Stimulated activated CD8-positive, alpha-beta memory T cell treated with anti-CD3 and anti-CD28 coated beads, Interleukin-12 subunit alpha, Interleukin-12 subunit beta, amount 100 ng/mL, for 1 hour (primary cell): ENCODE data around the gene SMYD3.
A peak's percentile ranks its signal among the peaks of the same experiment; 100 is the strongest.
"Not testable (repeated sequence)": the region's sequence is repeated elsewhere in the genome, so short reads cannot be mapped to it uniquely, and the experiment has no call there.

ENCODE experiments used
- DNase-seq: peaks from one replicate; pipeline ENCODE4 v3.0.0-alpha.2; 2020; ENCODE audit warnings: low read depth

Gene SMYD3

DNA sequence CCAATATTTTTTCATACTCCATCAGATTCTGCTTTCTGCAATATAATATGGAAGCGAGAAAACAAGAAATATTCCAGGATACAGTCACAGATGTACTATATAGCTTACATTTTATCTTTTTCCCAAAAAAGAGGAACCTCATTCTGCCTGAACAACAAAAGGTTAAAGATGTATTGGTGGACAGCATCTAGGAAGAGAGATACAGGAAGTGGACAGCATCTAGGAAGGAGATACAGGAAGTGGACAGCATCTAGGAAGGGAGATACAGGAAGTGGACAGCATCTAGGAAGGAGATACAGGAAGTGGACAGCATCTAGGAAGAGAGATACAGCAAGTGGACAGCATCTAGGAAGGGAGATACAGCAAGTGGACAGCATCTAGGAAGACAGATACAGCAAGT lies 483.0 kb downstream of the SMYD3 start:
- not testable (repeated sequence) for DNase-seq

DNA sequence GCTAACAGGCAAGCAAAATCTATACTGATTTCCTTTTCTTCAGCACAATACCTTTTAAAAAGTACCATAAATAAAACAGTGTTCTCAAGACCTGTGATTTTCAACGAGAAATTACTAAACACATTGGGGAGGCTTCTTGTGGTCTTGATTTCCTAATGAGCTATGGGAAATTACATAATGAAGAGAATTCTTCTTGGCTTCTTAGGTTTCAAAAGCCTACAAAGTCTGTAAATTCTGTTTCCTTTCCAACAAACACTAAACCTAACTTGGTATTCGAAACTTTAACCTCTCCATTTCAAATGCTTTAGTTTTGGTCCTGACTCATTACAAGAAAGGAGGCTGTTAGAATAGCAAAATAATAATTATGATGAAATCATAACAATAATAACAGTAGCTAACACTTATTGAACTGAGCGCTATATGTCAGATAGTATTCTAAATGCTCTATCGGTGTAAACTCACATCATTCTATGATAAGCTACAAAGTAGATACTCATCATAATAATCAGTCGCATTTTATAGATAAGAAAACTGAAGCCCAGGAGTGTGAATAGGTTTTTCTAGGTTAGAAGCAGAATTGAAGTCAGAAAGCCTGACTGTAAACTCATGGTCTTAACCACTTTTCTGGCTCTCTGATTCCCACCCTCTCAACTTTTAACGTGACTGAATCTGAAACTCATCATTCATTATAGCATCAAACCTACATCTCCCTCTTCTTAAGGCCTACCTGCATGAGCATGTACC lies 486.7 kb downstream of the SMYD3 start:
- no peak for DNase-seq

DNA sequence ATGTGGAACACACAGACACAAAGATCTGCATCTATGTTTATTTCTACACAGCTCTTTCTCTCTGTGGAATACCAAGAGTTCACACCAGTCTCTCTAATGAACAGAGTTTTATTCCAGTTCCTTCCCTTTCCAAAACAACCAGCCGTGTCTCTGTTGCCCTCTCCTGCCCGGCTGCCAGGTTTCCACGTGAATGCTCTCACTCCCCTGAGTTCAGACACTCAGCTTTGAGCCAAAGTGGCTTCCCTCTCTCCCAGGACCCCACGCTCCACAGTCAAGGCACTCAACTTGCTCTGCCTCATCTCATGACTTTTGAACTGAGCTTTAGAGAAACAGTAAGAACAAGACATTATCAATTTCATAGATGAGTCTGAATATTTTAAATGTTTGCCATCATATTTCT lies 488.9 kb downstream of the SMYD3 start:
- no peak for DNase-seq

DNA sequence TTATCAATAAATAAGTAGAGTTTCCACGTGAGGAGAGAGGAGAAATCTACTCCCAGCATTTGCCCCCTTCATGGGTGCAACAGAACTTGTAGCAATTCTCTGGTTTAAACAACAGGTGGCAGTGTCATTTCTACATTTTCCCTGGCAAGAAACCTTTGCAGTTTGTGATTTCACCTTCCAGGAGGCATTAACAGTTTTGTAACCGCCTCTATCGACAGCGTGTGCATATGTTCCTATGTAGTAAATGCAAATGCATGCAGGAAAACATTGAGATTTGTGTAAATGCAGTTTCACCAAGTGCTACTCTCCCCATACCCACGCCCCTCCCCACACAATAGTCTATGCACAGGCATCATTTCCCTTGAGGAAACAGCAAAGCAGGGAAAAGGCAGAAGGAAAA lies 494.7 kb downstream of the SMYD3 start:
- no peak for DNase-seq

DNA sequence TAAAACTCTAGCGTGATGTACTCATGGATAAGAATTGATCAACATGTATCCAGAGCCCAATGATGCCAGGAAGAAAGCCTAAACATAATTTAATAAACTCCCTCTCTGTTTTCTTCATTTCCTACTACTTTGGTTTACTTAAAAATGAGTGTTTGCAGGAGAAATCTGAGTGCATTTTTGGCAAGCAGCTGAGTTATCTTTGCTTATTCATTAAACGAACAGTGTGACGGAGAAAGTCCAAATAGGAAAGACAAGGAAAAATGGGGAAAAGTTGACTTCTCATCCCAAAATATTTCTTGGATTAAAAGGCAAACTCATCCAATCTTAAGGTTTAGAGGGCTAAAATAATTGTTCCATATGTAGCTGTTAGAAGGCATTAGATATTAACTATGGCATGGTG lies 496.7 kb downstream of the SMYD3 start:
- DNase-seq, result no peak

DNA sequence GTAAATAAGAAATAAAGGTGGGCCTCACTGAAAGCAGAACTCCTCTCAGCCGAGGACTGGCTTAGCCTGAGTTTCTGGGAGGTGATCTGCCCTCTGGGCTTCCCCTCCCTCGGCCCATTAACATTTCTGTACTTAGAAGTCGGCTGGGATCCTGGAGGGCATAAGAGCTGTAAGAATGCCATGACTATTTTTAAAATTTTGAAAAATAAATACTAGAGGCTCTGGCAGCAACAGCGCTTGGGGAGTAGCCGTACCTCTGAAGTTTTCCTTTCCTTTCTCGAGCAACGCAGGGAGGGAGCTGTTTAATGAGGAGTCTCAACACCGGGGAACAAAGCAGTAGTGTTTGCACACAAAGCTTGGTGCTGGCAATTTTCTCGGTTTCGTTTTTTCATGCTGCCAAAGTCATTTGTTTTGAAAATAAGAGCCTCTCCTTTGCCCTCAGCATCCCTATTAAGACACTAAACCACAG lies 498.7 kb downstream of the SMYD3 start:
- DNase-seq, result no peak

DNA sequence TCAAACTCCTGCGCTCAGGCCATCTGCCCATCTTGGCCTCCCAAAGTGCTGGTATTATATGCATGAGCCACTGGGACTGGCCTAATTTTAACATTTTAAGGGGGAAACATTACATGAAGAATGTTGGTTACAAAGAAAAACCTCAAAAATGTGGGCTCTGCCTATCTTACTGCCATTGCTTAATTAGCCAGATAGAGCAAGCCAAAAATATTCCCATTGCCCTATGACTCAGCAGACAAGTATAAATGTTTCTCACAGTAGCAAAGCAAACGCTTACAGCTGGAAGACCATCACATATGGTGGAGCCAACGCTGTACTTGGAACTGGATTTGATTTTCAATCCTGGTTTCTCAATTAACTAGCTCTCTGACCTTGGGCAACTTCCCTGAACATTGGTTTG lies 502.0 kb downstream of the SMYD3 start:
- DNase-seq, result no peak

DNA sequence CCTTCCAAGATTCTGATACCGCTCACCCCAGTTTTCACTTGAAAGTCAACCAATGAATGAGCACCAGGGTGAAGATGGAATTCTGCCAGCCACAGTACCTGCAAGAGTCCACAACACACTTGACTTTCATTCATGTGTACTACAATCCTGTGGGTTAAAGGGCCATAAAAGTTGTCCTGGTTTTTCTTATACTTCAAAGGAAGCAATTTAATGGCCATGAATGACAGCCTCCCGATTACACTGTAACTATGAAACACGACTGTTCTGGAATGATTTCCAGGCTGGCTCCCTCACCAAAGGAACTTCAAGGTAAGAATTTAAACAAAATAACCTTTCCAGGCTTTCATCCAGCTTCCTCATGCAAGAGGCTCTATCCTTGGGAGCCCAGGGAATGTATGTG lies 502.8 kb downstream of the SMYD3 start:
- no peak for DNase-seq

DNA sequence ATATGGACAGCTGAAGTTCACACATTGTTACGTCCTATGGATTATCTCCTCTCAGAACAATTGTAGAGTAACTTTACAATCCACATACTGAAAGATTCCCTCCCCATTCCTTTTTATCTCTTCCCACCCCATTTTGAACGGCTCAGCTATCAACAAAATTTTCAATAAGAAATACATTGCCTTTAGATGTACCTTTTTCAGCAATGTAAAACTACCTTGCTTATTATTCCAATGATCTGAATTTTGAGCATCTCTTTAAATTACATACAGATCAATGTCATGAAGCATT lies 503.7 kb downstream of the SMYD3 start:
- no peak for DNase-seq

DNA sequence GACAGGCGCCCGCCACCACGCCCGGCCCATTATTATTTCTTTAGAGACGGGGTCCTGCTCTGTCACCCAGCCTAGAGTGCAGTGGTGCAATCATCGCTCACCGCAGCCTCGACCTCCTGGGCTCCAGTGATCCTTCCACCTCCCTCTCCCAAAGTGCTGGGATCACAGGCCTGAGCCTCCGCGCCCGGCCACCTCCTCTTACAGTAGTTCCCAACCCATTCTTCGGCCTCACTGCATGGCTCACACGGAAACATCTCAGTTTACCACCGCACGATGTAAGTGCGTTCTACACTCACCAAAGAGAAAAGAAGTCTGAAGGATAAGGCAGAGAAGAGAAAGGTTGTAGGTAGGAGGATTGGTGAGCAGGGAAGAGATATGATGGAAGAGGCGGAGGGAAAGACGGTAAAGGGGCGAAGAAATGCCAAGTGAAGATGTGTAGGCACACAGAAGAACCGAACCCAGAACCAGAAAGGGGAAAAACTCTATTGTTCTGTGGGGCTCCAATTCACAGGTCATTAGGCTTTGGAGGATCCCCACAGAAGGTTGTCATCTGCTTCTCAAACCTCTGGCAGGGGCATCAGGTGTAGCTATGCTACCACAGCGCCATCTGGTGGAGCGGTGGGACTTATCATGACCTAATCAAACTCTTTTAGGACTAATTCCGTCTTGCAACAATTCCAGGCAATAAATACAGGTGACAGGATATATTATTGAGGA lies 504.2 kb downstream of the SMYD3 start:
- DNase-seq, result peak; percentile 77

DNA sequence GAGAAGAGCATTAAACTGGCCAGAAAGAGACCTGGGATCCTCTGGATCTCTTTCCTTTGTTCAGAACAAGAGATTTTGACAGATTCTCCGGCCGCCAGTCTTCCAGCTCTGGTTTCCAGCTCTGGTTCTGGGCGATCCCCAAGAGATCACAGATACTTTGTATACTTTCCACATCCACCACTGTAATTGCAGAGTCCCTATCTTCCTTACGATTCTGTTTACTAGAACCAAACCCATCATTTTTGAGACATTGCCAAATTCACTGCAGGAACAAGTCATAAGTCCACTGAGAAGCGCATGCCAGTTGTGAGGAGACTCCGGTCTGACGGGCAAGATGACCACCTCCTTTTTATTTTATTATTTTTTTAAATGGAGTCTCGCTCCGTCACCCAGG lies 505.2 kb downstream of the SMYD3 start:
- no peak for DNase-seq

DNA sequence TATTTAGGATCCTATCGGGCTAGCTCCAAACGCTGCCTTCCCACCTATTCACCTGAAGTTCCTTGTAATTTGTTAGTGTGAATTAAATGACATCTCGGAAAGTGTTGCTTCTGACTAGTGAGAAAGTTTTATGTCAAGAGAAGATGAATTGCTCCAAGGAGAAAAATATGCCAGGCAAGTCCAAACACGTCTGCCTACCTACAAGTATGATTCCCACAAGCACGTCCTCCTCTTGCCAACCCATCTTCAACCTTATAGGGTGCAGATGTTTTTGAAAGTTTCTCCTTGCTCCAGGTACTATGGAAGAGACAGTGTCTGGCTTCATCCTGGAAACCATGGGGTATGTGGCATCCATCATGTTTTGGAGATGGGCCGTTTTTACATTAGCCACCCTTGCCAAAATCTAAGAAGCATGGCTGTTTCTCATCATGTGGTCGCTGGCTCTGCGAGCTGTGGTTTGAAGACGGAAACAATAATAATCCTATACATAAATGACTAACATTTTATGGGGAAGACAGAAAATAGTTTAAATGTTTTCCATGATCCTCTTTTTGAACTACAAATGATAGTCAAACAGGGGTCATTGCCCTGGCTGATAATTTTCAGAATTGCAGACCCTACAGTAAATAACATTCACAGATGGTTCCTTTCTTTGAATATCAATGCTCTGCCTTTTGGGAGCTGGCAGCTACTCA lies 505.8 kb downstream of the SMYD3 start:
- no peak for DNase-seq

DNA sequence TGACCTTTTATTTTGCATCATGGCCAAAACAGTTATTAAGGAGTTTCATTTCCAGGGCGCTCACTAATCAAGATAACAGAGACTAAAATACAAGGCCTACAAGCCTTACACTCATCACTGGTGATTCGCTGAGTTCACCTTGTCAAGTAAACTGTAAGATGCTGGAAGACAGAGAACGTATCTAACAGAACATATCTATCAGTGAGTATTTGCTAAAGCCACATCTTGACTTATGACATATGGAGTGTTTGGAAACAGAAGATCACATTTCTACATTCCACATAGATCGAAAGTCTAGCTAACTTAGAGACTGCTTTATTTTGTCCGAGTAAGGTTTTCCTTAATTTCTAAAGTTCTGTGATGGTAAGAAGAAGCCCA lies 506.5 kb downstream of the SMYD3 start:
- no peak for DNase-seq

DNA sequence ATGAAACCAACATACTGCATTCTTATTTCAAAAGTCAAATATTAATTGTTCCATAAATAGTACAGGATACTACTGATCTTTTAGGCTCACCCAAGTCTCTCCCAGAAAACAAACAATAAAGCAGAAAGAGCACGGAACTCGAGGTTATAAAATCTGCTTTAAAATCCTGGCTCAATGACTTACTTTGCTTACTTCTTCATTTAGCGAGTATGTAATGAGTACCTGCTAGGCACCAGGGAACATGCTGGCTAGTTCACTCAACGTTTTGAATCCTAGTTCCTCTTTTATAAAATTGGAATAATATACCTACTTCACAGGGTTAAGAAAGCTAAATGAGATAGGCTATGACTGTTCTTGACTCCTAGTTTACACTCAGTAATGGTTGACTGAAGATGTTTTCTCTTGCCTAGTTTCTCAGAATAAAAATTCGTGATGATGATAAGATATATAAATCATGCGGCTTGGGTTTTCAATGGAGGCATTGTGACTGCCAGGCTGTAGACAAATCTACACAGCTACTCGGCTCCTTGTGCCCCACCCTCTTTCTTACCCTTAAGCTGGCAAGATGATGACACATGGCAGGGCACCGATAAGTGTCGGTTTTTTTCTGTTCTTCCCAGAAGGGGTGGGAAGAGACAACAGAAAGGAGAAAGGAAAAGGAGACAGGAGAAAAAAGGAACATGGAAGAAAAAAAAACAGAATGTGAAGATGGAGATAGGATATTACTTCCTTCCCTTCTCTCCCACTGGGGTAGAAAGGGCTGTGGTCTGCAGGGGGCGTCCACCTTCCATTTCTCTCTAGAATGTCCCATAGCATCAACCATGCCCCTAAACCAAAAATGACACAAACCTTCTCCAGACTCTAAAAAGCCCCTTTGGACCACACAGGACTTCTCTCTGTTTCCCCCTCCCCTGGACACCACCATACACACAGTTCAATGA lies 507.1 kb downstream of the SMYD3 start:
- no peak for DNase-seq

DNA sequence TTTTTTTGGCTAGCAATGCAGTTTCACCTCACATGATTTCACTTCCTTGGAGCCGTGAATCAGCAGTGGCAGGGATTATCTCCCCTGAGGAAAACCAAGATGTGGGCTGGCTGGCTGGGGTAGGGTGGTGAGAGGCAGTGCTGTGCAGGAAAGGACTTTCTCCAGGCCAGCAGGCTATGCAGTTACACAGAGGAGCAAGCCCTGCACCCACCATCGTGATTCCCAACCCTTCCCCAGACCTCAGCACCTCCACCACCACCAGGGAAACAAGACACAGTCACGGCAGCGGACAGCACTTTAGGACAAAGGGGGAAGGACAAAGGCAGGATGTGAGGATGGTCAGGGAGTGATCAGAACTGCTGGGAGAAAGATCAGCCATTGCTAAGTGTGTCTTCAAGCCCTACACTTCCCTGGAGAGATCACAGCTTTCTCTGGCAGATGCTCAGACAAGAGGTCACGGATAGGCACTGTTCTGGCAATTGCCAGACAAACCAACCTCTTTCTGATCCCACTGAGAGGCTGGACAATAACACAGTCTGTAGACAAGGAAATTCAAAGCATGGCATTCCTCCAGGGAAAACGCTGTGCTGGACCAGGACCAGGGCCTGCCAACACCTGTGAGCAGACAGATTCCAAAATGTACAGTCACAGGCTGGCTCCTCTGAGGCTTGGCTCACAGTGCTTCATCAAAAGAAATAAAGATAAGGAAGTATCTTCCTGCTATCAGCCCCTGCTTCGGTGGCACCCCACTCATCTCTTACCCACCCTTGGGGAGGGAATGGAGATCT lies 509.4 kb downstream of the SMYD3 start:
- DNase-seq, result no peak

DNA sequence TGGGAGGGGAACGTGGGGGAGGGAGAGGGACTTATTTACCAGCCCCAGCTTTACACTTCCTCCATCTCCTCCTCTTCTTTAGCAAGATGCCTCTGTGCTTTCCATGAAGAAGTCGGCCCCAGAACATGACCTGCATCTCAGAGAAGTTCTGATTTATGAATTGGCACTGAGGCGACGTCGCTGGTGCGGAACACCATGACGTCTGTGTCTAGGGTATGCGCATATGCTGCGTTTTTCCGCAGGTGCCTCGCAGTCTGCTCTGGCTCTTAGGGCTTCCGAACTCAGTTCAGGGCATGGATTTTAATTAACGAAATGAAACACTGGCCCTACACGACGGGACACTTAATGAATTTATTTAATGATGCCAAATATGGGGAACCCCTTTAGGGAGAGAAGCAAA lies 510.3 kb downstream of the SMYD3 start:
- DNase-seq, result no peak

DNA sequence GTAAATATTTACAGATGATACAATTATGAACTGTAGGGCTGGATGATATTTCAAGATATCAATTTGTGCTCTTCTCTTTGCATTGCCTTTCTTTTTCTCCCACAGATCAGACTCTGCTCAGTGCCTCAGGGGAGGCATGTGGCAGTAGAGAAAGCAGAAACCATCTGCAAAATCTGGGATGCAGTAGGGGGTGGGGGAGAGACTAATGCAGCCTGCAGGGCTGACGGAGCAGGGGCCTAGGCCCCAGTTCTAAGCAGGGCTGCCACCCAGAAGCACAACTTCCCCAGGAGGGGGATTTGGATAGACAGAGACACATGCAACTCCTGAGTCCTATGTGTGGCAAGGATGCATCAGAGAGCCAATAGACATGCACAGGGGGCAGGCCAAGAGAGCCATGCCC lies 511.6 kb downstream of the SMYD3 start:
- DNase-seq, result no peak

DNA sequence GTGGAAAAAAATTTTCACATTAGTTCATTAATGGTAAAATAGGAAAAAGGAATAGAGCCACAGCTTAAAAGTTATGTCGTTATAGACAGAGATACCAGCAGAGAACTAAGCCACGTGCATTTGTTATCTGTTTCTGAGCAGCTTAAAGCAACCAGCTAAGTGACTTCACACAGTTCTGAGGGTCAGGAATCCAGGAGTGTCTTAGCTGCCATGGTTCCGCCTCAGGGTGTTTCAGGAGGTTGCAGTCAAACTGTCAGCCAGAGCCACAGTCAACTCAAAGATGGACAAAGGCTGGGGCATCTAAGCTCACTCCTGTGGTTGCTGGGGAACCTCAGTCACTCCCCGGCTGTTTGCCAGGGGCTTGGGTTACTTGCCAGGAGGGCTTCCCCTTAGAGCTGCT lies 515.8 kb downstream of the SMYD3 start:
- no peak for DNase-seq

DNA sequence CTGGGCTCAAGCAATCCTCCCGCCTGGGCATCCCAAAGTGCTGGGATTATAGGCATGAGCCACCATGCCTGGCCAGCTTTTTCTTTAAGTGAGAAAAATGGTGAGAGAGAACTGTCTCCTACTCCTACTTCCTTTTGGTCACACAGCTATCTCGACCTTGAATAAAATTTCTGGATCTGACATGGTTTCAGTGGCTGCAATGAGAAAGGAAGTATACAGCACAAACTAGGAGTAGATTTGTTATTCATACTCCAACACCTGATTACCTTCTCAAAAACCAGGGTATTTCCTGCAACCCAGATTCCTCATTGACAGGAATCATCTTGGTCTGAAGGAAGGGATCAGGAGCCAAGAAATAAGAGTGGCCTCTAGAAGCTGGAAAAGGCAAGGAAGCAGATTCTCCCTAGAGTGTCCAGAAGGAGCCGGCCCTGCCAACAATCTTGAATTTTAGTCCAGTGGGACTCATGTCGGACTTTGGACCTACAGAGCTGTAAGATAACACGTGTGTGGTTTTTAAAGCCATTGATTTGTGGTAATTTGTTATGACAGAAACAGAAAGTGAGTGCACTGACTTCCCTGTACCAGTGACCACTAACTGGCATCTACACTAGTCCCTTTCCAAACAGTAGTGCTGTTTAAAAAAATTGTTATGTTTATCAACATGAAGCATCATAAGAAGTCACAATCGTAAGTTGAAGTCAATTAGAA lies 516.6 kb downstream of the SMYD3 start:
- DNase-seq, result no peak

DNA sequence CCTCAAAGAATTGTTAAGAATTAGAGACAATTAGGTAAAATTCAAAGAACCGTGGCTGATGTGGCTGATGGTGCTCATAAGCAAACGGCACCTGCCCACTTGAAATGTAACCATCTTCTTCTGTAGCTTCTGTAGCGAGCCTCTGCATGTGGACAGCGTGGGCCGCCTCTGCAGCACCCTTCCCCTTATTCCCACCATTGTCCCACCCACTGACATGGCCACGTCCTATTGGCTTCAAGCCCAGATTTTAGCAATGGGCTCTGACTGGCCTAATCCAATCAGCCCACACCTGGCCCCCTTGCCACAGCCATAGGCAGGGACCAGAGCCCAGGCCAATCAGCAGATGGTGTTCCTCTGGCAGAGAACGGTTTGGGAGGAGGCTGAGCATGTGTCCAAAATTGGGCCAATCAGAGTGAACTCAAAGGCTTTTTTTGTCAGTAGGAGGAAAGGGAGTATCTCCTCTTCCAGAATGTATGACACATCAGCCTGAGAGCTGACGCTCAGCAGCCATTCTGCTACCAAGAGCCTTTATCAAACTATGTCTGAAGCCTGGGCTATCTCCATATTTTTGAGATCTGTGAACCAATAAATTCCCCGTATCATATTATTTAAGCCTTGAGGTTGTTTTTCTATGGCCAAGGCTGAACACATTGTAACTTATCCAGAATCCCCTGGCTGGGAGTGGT lies 518.5 kb downstream of the SMYD3 start:
- DNase-seq, result no peak
